Measurements from ENCODE around the gene STX5. TPM values are rescaled to one million over a fixed set of nuclear protein-coding genes. Genes with fewer than 3 reads are reported as not detected.

The STX5 gene
- total and polyA plus RNA-seq, 9 of the 15 experiments (the other 6 are each of a cell fraction or from before 2014, with no cell fraction given): 2.8 to 28.6 (median 23.7) TPM

GRCh38 chr11:62841361-62842170 lies 9.7 kb upstream of the STX5 start (continued):
- TF ChIP-seq PATZ1 (CRISPR knock-in tag; IDR thresholded peaks at IDR 0.05; ENCODE audit: borderline replicate concordance): peak; percentile 100
- no peak for TF ChIP-seq SRSF1 (IDR thresholded peaks at IDR 0.05; ENCODE audit: low read depth, low read length)
- peak; percentile 74 to 84 for TF ChIP-seq KDM1A (IDR thresholded peaks at IDR 0.05)
- peak; percentile 99 to 100 for TF ChIP-seq MLLT1 (IDR thresholded peaks at IDR 0.05)
- peak; percentile 96 to 98 for TF ChIP-seq SIN3A (IDR thresholded peaks at IDR 0.05; ENCODE audit: borderline replicate concordance in 2 of 2, control insufficient read depth in 1 of 2, low read depth in 2 of 2, low read length in 2 of 2)
- peak; percentile 100 for TF ChIP-seq SUPT5H (IDR thresholded peaks at IDR 0.05)
- peak; percentile 97 for TF ChIP-seq GATAD2B (IDR thresholded peaks at IDR 0.05; ENCODE audit: borderline replicate concordance)
- no peak for TF ChIP-seq ZNF280A (IDR thresholded peaks at IDR 0.05; ENCODE audit: low read depth, partially characterized antibody)
- TF ChIP-seq SAFB2 (IDR thresholded peaks at IDR 0.05; ENCODE audit: borderline replicate concordance, low read depth, low read length, severe bottlenecking): no peak
- TF ChIP-seq MLX (CRISPR knock-in tag; conservative IDR thresholded peaks at IDR 0.05): peak; percentile 82 to 100; a peak in 3 of 4 replicates
- peak; percentile 12; the same call in 1 of the 2 replicates for TF ChIP-seq SMC3 (conservative IDR thresholded peaks at IDR 0.05; ENCODE audit: insufficient read depth, low read depth, low read length)
- TF ChIP-seq MYC (IDR thresholded peaks at IDR 0.05; ENCODE audit: low read depth, low read length): peak; percentile 92
- TF ChIP-seq MYC (CRISPR knock-in tag; IDR thresholded peaks at IDR 0.05; ENCODE audit: borderline replicate concordance, low read depth): peak; percentile 97
- no peak; the same call in none of the 2 replicates for TF ChIP-seq ZNF592 (IDR thresholded peaks at IDR 0.05)

Measured in K562 (cell line).